ENCODE data around the gene EIF4G3.
"Not testable (repeated sequence)": the region's sequence is repeated elsewhere in the genome, so short reads cannot be mapped to it uniquely, and the experiment has no call there.

EIF4G3 gene

DNA sequence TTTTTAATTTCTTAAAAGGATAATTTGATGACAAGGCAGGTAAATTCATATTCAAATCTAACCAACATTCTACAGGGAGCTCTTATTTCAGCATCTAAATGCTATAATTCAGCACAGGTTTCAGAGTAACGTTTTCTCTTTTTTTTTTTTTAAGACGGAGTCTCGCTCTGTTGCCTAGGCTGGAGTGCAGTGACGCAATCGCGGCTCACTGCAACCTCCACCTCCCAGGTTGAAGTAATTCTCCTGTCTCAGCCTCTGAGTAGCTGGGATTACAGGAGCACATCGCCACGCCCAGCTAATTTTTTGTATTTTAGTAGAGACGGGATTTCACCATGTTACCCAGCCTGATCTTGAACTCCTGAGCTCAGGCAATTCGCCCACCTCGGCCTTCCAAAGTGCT is 66.5 kb downstream of the EIF4G3 start:
- DNase-seq, result no peak

GRCh38 chr1:21106709-21107108 is 70.0 kb downstream of the EIF4G3 start:
- DNase-seq, result no peak

DNA sequence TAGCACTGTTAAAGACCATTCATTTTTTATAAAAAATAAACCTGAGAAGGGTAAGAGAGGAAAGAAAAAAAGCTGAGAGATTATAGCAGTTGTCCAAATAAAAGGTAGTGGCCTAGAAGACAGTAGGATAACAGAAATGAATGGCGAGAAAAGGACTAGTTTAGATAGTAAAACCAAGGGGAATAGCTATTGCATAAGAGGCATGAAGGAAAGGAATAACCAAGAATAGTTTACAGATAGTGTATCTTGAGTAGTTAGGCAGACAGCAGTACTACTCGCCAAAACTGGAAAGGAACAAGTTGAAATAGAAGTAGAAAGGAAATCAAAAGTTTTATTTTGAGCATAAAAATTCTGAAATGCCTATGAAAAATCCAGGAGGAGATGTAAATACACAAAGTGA is 70.5 kb downstream of the EIF4G3 start:
- no peak for DNase-seq

DNA sequence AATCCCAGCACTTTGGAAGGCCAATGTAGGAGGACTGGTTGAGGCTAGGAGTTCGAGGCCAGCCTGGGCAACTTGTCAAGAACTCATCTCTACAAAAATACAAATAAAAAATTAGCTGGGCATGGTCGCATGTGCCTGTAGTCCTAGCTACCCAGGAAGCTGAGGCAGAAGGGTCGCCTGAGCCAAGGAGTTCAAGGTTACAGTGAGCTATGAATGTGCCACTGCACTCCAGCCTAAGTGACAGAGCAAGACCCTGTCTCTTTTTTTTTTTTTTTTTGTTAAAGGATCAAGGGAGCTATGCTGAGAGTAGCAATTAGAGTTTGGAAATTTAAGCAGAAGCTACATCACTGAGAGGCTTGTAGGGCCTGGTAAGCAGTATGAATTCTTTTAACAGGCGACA is 70.9 kb downstream of the EIF4G3 start:
- DNase-seq, result no peak

GRCh38 chr1:21104683-21105082 is 72.0 kb downstream of the EIF4G3 start:
- no peak for DNase-seq

DNA sequence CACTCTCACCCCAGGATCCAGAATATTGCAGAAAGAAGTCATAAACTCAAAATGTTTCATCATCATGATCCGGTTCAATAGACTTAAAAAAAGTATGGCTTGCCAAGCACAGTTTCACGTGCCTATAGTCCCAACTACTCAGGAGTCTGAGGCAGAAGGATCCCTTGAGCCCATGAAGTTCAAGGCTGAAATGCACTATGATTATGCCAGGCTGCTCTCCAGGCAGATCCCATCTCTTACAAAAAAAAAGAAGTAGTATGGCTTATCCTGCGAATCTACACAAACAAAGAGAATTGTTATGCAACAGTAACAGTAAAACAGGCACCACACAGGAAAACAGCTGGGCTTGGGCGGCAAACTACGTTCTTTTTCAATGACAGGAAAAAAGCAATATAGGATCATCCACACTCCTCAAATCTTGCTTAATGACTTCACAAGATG is 76.2 kb downstream of the EIF4G3 start:
- no peak for DNase-seq

- no peak for DNase-seq
Measured at GRCh38 chr1:21099869-21100131, 76.9 kb downstream of the EIF4G3 start.

GRCh38 chr1:21099034-21099868 is 77.4 kb downstream of the EIF4G3 start:
- no peak for DNase-seq

GRCh38 chr1:21098186-21098915 is 78.3 kb downstream of the EIF4G3 start:
- no peak for DNase-seq

GRCh38 chr1:21097729-21098128 is 79.0 kb downstream of the EIF4G3 start:
- no peak for DNase-seq

GRCh38 chr1:21095976-21096375 is 80.7 kb downstream of the EIF4G3 start:
- no peak for DNase-seq

DNA sequence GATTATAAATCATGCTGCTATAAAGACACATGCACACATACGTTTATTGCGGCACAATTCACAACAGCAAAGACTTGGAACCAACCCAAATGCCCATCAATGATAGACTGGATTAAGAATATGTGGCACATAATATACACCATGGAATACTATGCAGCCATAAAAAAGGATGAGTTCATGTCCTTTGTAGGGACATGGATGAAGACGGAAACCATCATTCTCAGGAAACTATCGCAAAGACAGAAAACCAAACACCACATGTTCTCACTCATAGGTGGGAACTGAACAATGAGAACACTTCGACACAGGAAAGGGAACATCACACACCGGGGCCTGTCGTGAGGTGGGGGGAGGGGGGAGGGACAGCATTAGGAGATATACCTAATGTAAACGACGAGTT is 82.4 kb downstream of the EIF4G3 start:
- DNase-seq, result not testable (repeated sequence)

DNA sequence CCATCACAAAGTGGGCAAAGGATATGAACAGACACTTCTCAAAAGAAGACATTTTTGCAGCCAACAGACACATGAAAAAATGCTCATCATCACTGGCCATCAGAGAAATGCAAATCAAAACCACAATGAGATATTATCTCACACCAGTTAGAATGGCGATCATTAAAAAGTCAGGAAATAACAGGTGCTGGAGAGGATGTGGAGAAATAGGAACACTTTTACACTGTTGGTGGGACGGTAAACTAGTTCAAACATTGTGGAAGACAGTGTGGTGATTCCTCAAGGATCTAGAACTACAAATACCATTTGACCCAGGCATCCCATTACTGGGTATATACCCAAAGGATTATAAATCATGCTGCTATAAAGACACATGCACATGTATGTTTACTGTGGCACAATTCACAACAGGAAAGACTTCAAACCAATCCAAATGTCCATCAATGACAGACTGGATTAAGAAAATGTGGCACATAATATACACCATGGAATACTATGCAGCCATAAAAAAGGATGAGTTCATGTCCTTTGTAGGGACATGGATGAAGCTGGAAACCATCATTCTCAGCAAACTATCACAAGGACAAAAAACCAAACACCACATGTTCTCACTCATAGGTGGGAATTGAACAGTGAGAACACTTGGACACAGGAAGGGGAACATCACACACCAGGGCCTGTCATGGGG is 83.3 kb downstream of the EIF4G3 start:
- not testable (repeated sequence) for DNase-seq

GRCh38 chr1:21092545-21092944 is 84.2 kb downstream of the EIF4G3 start:
- DNase-seq, result not testable (repeated sequence)

DNA sequence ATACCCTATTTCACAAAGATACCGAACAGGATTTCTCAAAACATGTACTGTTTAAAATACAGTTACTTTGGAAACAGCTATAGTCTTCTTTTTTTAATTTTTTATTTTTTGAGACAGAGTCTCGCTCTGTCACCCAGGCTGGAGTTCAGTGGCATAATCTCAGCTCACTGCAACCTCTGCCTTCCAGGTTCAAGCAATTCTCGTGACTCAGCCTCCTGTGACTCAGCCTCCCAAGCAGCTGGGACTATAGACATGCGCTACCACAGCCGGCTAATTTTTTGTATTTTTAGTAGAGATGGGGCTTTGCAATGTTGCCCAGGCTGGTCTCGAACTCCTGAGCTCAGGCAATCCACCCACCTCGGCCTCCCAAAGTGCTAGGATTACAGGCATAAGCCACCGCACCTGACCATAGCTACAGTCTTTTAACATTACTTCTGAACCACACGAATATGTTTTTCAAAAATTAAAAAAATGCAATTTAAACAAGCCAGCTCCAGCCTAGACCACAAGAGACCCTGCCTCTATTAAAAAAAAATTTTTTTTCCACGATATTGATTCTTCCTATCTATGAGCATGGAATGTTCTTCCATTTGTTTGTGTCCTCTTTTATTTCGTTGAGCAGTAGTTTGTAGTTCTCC is 85.5 kb downstream of the EIF4G3 start:
- peak in 1 of 56 donors; percentile 16 for DNase-seq

DNA sequence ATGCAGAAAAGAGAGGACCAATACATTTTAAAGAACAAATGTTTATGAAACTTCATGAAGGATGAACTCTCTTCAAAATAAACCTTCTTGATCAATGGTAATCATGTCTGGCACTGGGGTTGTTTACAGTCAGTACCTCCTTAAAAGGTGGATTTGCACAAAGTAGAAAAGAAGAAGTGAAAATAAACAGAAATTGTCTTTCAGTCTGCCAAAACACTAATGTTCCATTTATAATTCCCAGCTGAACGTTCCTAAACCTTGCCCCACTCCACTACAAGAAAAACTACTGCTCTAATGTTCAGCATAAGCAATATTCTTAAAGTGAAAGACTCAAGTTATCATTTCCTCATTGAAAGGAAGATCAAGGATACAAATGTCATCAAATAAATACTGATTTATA is 86.2 kb downstream of the EIF4G3 start:
- DNase-seq, result no peak

DNA sequence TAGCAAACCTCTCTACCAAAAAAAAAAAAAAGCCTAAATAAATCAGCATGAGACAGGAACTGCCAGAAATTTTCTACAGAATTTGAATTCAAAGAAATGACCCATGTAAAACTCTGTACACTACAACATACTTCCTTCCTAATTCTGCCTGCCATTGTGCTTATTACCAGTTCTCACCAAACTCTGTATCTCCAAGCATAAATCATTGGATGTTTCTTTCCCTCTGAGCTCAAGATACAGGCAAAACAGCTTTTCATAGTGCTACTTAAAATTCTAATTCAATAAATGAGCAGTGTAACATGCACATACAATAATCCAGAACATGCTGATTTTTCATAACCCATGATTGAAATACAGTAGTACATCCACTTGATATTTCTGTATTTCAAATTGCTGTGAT is 87.0 kb downstream of the EIF4G3 start:
- DNase-seq, result no peak

- DNase-seq, result no peak
Measured at GRCh38 chr1:21089299-21089698, 87.4 kb downstream of the EIF4G3 start.

DNA sequence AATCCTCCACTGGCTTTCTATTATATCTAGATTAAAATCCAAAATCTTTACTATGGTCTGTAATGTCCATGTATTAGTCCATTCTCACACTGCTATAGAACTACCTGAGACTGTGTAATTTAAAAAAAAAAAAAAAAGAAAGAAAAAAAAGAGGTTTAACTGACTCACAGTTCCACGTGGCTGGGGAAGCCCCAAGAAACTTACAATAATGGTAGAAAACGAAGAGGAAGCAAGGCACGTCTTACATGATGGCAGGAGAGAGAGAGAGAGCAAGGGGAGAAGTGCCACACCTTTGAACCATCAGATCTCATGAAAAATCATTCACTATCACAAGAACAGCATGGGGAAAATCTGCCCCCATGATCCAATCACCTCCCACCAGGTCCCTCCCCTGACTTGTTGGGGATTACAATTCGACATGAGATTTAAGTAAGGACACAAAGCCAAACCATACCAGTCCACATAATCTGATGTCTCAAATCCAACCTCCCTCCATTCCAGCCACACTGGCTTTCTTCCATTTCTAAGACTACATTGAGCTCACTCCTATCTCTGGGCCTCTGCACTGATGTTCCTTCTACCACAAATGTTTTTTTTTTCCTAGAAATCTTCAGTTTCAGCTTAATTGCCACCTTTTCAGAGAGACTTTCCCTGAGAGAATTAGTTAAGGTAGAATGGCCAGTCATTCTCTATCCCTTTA is 92.4 kb downstream of the EIF4G3 start:
- no peak for DNase-seq

- no peak for DNase-seq
Measured at GRCh38 chr1:21082073-21082472, 94.6 kb downstream of the EIF4G3 start.

GRCh38 chr1:21077085-21077484 is 99.6 kb downstream of the EIF4G3 start:
- DNase-seq, result no peak
